Erythroblast (primary cell): ENCODE data around the gene SLC39A13.
A peak's percentile ranks its signal among the peaks of the same experiment; 100 is the strongest.

Experiments
- DNase-seq, 2 experiments: peaks; one replicate each; lab custom pipeline; 2025; lab: John Stamatoyannopoulos, UW
- GATA1 ChIP-seq: IDR thresholded peaks from 2 replicates; pipeline ENCODE4 v1.6.1; 2011; ENCODE audit warnings: low read depth, mild to moderate bottlenecking, control low read depth, low read length, moderate library complexity
- POLR2A ChIP-seq: IDR thresholded peaks from 2 replicates; pipeline ENCODE4 v1.6.1; 2011; ENCODE audit warnings: mild to moderate bottlenecking, low read length

SLC39A13 gene

DNA sequence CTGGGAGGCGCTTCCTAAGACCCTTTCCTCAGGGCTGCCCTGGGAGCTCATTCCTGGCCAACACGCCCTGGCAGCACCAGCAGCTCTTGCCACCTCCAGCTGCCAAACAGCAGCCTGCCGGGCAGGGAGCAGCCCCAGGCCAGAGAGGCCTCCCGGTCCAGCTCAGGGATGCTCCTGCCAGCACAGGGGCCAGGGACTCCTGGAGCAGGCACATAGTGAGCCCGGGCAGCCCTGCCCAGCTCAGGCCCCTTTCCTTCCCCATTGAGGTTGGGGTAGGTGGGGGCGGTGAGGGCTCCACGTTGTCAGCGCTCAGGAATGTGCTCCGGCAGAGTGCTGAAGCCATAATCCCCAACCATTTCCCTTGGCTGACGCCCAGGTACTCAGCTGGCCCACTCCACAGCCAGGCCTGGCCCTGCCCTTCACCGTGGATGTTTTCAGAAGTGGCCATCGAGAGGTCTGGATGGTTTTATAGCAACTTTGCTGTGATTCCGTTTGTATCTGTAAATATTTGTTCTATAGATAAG is 7.6 kb downstream of the SLC39A13 start:
- no peak for DNase-seq
- TF ChIP-seq GATA1 (no peak), POLR2A (peak; percentile 29)

DNA sequence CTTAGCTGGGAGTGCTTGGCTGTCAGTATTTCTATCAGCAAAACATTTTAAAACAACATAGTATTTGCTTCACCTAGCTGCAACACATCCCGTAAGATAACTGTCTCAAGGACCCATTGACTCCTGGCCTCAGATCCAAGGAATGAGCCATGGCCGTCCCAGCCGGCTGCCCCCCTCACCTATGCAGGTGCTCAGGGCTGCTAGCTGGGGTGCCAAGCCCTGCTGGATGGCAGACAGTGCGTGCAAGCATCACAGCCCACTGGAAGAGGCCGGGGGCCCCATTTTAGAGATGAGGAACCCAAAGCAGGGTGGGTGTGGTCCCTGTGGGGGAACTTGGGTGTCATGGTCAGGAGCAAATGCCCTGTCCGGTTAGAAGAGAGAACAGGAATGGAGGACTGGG is 9.3 kb downstream of the SLC39A13 start:
- DNase-seq, result no peak
- TF ChIP-seq GATA1, result no peak
- TF ChIP-seq POLR2A, result no peak

DNA sequence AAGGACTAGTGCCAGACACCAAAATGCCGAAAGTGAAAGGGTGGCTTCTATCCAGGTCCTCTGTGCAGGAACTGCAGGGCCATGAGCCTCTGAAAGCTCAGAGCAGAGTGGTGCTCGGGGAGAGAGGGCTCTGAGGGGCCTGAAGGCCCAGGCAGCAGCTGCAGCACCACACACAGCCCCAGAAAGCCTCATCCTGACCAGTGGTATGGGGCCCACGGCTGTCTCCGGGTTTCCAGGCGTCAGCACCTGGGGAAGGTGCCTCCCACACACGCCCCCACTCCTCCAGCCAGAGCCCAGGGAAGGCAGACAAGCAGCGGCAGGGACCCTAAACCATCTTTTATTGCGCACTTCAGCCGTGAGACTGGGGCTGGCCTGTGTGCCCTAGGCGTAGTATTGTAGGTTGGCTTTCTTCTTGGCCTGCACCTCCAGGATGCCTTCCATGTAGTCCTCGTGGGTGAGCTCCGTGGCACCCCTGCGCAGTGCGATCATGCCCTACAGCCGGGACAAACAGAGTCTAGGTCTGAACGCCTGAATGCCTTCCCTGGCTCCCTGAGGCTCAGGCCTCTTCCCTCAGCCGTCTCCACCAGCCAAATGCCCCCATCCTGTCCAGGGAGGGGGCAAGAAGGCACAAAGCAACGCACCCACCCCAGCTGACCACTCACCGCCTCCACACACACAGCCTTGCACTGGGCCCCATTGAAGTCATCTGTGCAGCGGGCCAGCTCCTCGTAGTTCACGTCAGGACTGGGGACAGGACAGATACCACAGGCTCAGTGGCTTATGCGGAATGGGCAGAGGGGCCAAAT is 10.3 kb downstream of the SLC39A13 start:
- TF ChIP-seq POLR2A, result no peak
- no peak for TF ChIP-seq GATA1
- DNase-seq, result no peak

DNA sequence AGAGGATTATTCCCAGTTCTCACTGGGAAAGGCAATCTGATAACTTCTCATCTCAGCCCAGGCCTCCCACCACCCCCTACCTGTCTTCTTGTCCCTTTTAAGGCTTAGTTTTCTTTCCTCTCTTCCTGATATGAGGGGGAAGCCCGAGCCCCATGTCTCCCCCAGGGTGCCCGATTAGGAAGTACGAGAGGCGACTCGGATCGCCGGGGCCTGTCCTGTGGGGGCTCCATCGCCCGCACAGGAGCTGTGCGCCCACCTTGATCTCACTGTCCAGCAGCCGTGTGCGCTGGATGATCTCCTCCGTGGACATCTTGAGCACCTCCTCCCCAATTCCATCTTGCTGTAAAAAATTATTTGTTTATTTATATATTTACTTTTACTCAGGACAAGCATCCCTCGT is 17.2 kb downstream of the SLC39A13 start:
- TF ChIP-seq POLR2A (no peak), GATA1 (no peak)
- DNase-seq, result no peak

DNA sequence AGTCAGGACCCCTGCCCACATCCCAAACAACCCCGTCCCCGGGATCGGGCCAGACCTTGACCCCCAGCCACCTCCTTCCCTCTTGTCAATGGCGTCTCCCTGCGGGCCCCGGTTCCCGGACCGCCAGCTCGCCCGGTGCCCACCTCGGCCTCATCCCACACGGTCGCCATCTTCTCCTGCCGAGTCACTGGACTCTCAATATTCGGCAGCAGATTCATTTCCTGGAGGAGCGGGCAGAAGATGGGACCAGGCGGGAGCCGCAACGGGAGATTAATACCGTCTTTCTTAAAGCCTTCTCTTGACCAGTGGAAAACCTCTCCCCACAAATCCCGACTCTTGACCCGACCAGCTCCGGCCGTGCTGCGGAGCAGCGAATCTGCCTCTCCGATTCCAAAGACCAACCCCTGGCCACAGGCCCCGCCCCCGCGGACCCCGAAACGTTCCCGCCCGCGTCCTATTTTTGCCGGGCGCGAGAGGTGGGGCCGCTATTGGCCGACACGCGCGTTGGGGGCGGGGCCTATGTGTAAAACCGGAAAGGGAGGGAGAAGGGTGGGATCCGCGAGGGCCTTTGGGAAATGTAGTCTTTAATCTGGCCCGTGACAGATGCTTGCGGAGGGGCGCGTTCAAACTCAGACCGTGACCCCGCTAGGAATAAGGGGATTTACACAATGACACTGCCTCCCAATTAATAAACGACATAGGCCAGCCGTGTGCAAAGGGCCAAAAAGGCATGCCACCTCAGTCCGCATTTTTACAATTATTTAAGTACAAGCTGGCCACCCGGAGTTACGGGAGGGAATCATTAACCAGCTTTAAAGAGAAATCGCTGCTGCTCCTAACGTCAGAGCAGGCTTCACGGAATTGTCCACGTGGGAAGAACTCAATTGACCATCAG is 17.9 kb downstream of the SLC39A13 start, which contains the start of gene PSMC3:
Gene PSMC3 (minus strand): TSS at position 378 of the 895 bp plus-strand sequence. CDS start 160 bp downstream, at position 218.
- TF ChIP-seq POLR2A (peak; percentile 83), GATA1 (no peak)
- DNase-seq, result peak; percentile 97 to 99

DNA sequence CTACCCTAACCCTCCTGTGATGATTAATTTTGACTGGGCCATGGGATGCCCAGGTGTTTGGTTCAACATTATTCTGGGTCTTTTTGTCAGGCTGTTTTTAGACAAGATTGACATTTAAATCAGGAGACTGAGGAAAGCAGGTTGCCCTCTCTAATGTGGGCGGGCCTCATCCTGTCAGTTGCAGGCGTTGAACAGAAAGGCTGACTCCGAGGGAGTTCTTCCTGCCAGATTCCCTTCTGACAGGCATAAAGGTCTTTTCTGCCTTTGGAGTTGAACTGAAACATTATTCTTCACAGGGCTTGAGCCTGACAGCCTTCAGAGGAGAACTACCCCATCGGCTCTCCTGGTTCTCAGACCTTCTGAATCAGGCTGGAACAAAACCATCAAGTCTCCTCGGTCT is 22.1 kb downstream of the SLC39A13 start:
- TF ChIP-seq POLR2A, result no peak
- TF ChIP-seq GATA1, result no peak
- DNase-seq, result no peak

DNA sequence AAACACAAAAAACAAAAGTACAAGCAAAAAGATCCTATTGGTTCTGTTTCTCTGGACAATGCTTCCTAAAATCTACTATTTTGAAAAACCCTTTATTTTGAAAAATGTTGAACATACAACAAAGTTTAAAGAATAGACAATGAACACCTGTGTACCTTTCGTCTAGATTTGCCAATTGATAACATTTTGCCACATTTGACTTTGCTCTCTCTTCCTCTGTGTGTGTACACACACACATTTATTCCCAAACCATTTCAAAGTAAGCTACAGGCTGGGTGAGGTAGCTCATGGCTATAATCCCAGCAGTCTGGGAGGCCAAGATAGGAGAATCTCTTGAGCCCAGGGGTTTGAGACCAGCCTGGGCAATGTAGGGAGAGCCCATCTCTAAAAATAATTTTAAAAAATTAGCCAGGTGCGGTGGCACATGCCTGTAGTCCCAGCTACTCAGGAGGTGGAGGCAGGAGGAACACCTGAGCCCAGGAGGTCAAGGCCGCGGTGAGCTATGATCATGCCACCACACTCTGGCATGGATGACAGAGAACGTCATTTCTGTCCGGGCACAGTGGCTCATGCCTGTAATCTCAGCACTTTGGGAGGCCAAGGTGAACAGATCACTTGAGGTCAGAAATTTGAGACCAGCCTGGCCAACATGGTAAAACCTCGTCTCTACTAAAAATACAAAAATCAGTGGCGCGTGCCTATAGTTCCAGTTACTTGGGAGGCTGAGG is 23.1 kb downstream of the SLC39A13 start:
- TF ChIP-seq GATA1 (no peak), POLR2A (no peak)

DNA sequence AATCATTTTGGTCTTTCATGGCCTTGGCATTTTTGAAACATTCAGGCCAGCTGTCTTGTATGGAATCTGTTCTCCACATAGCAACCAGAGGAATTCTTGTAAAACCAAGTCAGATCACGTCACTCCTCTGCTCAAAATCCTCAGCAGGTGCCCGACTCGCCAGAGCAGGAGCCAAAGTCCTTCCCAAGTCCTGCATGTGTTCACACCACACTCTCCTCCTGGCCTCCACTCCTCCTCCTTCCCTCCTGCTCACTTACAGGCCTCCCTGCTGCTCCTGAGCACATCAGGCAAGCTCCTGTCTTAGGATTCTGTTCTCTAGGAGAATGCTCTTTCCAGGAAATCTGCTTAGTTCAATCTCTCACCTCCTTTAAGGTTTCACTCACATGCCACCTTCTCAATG is 24.8 kb downstream of the SLC39A13 start:
- DNase-seq, result no peak
- TF ChIP-seq POLR2A, result no peak
- TF ChIP-seq GATA1, result no peak

More for the DNA sequence above, 23.1 kb downstream of the SLC39A13 start:
- peak in 1 of 2 experiments; percentile 18 for DNase-seq

DNA sequence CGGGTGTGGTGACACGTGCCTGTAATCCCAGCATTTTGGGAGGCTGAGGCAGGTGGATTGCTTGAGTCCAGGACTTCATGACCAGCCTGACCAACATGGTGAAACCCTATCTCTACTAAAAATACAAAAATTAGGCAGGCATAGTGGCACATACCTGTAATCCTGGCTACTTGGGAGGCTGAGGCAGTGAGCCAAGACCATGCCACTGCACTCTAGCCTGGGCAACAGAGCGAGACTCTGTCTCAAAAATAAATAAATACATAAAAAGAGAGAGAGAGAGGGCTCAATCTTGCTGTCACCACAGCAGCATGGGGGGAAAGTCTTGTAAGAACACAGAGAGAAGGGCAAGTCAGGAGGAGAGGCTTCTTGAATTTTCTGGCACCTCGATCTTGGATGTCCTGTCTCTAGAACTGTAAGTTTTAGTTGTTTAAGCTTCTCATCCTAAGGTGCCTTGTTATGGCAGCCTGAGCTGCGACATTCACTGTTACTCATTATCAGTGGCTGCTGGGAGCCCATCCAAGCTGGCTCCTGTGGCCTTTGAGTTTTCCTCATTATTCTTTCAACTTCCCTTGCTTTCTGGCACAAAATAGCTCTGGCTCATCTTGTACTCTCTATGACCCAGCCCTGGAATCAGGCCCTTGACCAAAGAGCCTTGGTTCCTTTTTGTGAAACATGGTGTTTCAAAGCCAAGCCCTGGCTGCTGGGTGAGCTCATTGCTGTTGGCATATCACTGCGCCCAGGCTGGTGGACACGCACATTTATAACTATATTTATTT is 25.8 kb downstream of the SLC39A13 start:
- TF ChIP-seq GATA1 (no peak), POLR2A (no peak)
- no peak for DNase-seq

DNA sequence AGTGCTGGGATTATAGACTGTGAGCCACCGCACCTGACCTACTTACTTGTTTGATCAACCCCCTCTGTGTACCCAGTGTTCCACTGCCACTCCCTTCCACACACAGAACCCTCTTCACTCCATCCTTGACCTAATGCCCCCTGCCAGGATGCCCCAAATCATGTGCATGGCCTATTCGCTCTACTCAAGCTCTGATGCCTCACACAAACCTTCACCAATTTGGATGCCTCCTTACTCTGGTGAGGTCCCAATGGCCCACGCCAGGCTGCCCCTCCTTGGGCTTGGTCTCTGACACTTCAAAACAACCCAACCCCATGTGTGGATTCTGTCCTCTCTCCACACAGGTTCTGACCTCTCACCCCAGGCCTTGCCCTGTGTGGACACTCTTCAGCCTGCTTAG is 27.3 kb downstream of the SLC39A13 start:
- TF ChIP-seq GATA1 (no peak), POLR2A (no peak)
- no peak for DNase-seq

DNA sequence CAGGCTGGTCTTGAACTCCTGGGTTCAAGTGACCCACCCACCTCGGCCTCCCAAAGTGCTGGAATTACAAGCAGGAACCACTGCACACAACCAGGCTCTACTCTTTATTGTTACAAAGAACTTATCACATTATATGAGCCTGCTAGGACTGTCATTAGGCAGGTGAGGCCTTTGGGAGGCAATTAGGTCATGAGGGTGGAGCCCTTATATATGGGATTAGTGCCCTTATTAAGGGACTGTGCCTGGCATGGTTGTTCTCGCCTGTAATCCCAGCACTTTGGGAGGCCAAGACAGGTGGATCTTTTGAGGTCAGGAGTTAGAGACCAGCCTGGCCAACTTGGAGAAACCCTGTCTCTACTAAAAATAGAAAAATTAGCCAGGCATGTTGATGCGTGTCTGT is 28.3 kb downstream of the SLC39A13 start:
- no peak for DNase-seq

DNA sequence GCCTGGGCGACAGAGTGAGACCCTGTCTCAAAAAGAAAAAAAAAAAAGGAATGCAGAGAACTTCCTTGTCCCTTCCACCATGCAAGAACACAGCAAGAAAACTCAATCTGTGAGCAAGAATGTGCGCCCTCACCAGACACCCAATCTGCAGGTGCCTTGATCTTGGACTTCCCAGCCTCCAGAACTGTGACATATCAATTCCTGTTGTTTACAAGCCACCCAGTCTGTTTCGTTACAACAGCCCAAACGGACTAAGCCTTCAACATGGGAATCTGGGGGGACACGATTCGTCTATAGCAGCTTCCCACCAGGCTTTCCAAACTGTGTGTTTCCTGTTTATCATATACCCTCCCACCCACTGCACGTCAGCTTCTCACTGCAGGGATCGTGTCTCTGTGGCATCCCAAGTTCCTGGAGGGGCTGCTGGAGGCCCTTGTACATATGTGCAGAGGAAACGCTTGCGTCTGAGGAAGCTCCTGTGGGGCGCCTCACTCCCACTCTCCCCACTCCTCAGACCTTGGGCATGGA is 28.9 kb downstream of the SLC39A13 start:
- TF ChIP-seq GATA1 (no peak), POLR2A (no peak)
- no peak for DNase-seq

More for the DNA sequence above, 28.3 kb downstream of the SLC39A13 start:
- TF ChIP-seq GATA1, result no peak
- TF ChIP-seq POLR2A, result no peak
